ENCODE data around the gene LILRA1. TPM values are rescaled to one million over a fixed set of nuclear protein-coding genes. Genes with fewer than 3 reads are reported as not detected.

The LILRA1 gene
- total and polyA plus RNA-seq, 9 of the 15 experiments (the other 6 are each of a cell fraction or from before 2014, with no cell fraction given): not detected

DNA sequence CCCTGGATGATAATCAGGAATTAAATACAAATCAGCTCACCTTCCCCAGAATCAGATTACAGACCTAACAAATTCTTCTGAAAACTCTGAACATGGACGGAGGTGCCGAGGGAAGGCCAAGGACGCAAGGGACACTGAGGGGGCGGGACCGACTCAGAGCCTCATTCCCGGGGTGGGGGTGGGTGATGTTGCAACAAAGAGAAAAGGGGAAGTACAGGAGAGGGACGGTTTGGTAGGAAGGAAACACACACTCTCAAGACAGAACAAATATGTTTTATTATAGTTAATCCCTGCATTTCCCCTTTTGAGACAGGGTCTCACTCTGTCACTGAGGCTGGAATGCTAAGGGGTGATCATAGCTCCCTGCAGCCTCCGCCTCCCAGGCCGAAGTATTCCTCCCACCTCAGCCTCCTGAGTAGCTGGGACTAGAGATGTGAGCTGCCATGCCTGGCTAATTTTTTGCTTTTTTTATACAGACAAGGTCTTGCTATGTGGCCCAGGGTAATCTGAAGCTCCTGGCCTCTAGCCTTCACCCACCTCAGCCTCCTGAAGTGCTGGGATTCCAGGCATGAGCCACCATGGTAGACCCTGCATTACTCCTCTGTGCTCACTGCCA lies 20.6 kb upstream of the LILRA1 start (continued):
- TF ChIP-seq ZNF408 (CRISPR knock-in tag; IDR thresholded peaks at IDR 0.05; ENCODE audit: low read depth): no peak
- TF ChIP-seq POLR2H (tag; IDR thresholded peaks at IDR 0.05; ENCODE audit: low read depth): peak; percentile 79
- TF ChIP-seq, protein P1, sequence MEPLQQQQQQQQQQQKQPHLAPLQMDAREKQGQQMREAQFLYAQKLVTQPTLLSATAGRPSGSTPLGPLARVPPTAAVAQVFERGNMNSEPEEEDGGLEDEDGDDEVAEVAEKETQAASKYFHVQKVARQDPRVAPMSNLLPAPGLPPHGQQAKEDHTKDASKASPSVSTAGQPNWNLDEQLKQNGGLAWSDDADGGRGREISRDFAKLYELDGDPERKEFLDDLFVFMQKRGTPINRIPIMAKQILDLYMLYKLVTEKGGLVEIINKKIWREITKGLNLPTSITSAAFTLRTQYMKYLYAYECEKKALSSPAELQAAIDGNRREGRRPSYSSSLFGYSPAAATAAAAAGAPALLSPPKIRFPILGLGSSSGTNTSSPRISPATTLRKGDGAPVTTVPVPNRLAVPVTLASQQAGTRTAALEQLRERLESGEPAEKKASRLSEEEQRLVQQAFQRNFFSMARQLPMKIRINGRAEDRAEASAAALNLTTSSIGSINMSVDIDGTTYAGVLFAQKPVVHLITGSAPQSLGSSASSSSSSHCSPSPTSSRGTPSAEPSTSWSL (CRISPR knock-in tag; IDR thresholded peaks at IDR 0.05; ENCODE audit: borderline replicate concordance): no peak
- TF ChIP-seq HES1 (IDR thresholded peaks at IDR 0.05; ENCODE audit: low read depth): 0 out of 2 replicates have a peak, but pooled peaks have one; percentile 27
- no peak for TF ChIP-seq BRF1 (IDR thresholded peaks at IDR 0.05; ENCODE audit: borderline replicate concordance, extremely low read depth, insufficient read length)
- TF ChIP-seq, protein P2, sequence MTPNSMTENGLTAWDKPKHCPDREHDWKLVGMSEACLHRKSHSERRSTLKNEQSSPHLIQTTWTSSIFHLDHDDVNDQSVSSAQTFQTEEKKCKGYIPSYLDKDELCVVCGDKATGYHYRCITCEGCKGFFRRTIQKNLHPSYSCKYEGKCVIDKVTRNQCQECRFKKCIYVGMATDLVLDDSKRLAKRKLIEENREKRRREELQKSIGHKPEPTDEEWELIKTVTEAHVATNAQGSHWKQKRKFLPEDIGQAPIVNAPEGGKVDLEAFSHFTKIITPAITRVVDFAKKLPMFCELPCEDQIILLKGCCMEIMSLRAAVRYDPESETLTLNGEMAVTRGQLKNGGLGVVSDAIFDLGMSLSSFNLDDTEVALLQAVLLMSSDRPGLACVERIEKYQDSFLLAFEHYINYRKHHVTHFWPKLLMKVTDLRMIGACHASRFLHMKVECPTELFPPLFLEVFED (CRISPR knock-in tag; conservative IDR thresholded peaks at IDR 0.05): no peak
- TF ChIP-seq RCOR1 (IDR thresholded peaks at IDR 0.05; ENCODE audit: borderline replicate concordance in 1 of 2, low read depth in 2 of 2, low read length in 2 of 2): 0 out of 4 replicates have a peak, but pooled peaks of 1 of the 2 experiments have one; percentile 8
- TF ChIP-seq L3MBTL2 (IDR thresholded peaks at IDR 0.05): 0 out of 2 replicates have a peak, but pooled peaks have one; percentile 8
- TF ChIP-seq HNRNPL (IDR thresholded peaks at IDR 0.05; ENCODE audit: low read depth, low read length): no peak
- no peak for TF ChIP-seq CSDE1 (IDR thresholded peaks at IDR 0.05)
- peak; percentile 60; the same call in 1 of the 2 replicates for TF ChIP-seq ATF3 (IDR thresholded peaks at IDR 0.05)
- TF ChIP-seq ATF3 (CRISPR knock-in tag; conservative IDR thresholded peaks at IDR 0.05): no peak
- TF ChIP-seq NFE2 (IDR thresholded peaks at IDR 0.05; ENCODE audit: low read depth): peak; percentile 42; the same call in 1 of the 2 replicates
- TF ChIP-seq CEBPG (CRISPR knock-in tag; IDR thresholded peaks at IDR 0.05): peak; percentile 87
- peak; percentile 90 for TF ChIP-seq CEBPG (tag; conservative IDR thresholded peaks at IDR 0.05 in 1 of 2, IDR thresholded peaks at IDR 0.05 in 1 of 2)
- peak; percentile 73 for TF ChIP-seq TEAD2 (tag; IDR thresholded peaks at IDR 0.05)
- no peak for TF ChIP-seq SMC3 (conservative IDR thresholded peaks at IDR 0.05; ENCODE audit: insufficient read depth, low read depth, low read length)
- TF ChIP-seq SRSF1 (IDR thresholded peaks at IDR 0.05; ENCODE audit: low read depth, low read length): no peak
- TF ChIP-seq SMAD4 (CRISPR knock-in tag; conservative IDR thresholded peaks at IDR 0.05): no peak
- no peak for TF ChIP-seq ZNF23 (CRISPR knock-in tag; IDR thresholded peaks at IDR 0.05)

Data from K562 (cell line).